Smooth muscle cell of the brain vasculature (primary cell): ENCODE results near the gene HIC2.
"Not testable (repeated sequence)": the region's sequence is repeated elsewhere in the genome, so short reads cannot be mapped to it uniquely, and the experiment has no call there.

Experiments used
- DNase-seq: peaks from one replicate; pipeline ENCODE4 v3.0.0-alpha.2; 2012; ENCODE audit warnings: low read depth, low spot score

HIC2 gene

GRCh38 chr22:21450320-21450831 lies 33.2 kb downstream of the HIC2 start:
- DNase-seq: no peak

GRCh38 chr22:21450858-21451353 lies 33.7 kb downstream of the HIC2 start:
- DNase-seq: no peak

- no peak for DNase-seq
Measured at GRCh38 chr22:21451545-21452520, 34.7 kb downstream of the HIC2 start.

GRCh38 chr22:21452666-21453065 lies 35.5 kb downstream of the HIC2 start:
- not testable (repeated sequence) for DNase-seq

- DNase-seq: not testable (repeated sequence)
Measured at GRCh38 chr22:21454998-21455333, 37.8 kb downstream of the HIC2 start.

GRCh38 chr22:21455334-21456089 lies 38.3 kb downstream of the HIC2 start:
- DNase-seq: no peak

- DNase-seq: no peak
Measured at GRCh38 chr22:21457023-21457787, 40.0 kb downstream of the HIC2 start.

GRCh38 chr22:21462672-21463071 lies 45.5 kb downstream of the HIC2 start:
- DNase-seq: not testable (repeated sequence)

- DNase-seq: not testable (repeated sequence)
Measured at GRCh38 chr22:21467337-21468193, 50.4 kb downstream of the HIC2 start, which contains the start of gene TMEM191C. Gene TMEM191C, plus strand, starts transcription at chr22:21467387. Its CDS starts 73 bp downstream, at chr22:21467460.

GRCh38 chr22:21468194-21469096 lies 51.3 kb downstream of the HIC2 start:
- DNase-seq: not testable (repeated sequence)

GRCh38 chr22:21469097-21469994 lies 52.2 kb downstream of the HIC2 start:
- DNase-seq: not testable (repeated sequence)

GRCh38 chr22:21472984-21473383 lies 55.8 kb downstream of the HIC2 start:
- not testable (repeated sequence) for DNase-seq

GRCh38 chr22:21473664-21474063 lies 56.5 kb downstream of the HIC2 start:
- DNase-seq: not testable (repeated sequence)

- DNase-seq: not testable (repeated sequence)
Measured at GRCh38 chr22:21484039-21484438, 66.9 kb downstream of the HIC2 start.

- not testable (repeated sequence) for DNase-seq
Measured at GRCh38 chr22:21487723-21488122, 70.6 kb downstream of the HIC2 start.

GRCh38 chr22:21489149-21489680 lies 72.0 kb downstream of the HIC2 start:
- not testable (repeated sequence) for DNase-seq

GRCh38 chr22:21490556-21490955 lies 73.4 kb downstream of the HIC2 start:
- not testable (repeated sequence) for DNase-seq

GRCh38 chr22:21492271-21492670 lies 75.1 kb downstream of the HIC2 start:
- DNase-seq: not testable (repeated sequence)
